Suppressor macrophage (primary cell): Measurements from ENCODE around the gene ANAPC2.
A peak's percentile ranks its signal among the peaks of the same experiment; 100 is the strongest.

ENCODE experiments used
- DNase-seq, 4 experiments: peaks; one replicate each; pipeline ENCODE4 v3.0.0-alpha.2; 2020 to 2022

Gene ANAPC2

GRCh38 chr9:137126786-137127185 lies 61.6 kb downstream of the ANAPC2 start:
- DNase-seq = peak; percentile 5 to 59 (median 40)
